Measurements from ENCODE around the gene ROBO1.

Gene ROBO1

GRCh38 chr3:78963771-78964170 lies 804.0 kb downstream of the ROBO1 start:
- DNase-seq: no peak

GRCh38 chr3:78957456-78957855 lies 810.3 kb downstream of the ROBO1 start:
- DNase-seq: no peak

GRCh38 chr3:78951342-78951945 lies 816.4 kb downstream of the ROBO1 start:
- peak; percentile 16 for DNase-seq

GRCh38 chr3:78941587-78941986 lies 826.2 kb downstream of the ROBO1 start:
- peak; percentile 44 for DNase-seq

DNA sequence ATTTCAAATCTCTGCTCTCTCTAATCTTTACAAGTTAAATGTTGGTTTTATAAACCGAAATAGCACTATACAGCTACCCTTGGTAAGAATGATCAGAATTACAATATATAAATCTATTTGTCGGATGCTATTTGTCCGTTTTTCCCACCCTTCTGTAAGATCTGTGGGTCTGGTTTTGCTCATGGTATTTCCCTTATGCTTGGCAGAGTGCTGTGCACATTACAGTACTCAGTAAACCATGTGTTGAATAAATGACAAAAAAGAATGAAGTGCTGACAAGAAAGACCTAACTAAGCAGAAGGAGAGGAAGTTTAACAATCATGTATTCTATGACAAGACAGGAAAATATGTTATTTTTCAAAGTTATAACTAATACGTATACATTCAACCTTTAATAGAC lies 827.2 kb downstream of the ROBO1 start:
- no peak for DNase-seq

GRCh38 chr3:78940128-78940527 lies 827.7 kb downstream of the ROBO1 start:
- DNase-seq: peak; percentile 4

DNA sequence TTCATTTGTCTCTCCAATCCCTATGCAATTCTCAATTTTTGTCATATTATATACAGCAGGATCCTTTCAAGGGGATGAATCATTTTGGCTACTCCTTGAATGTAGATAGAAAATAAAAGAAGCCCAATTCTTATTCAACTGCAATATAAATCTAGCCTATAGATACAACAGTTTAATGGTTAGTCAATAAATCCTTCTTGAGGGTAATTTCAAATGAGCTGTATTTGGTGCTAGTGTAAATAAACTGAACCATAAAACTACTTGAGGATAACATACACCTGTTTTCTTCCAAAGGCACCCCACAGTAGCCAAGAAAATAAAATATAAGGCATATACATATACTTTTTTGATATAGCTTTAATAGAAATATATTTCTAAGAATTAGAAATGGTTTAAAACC lies 830.3 kb downstream of the ROBO1 start:
- DNase-seq: no peak

GRCh38 chr3:78927759-78928158 lies 840.0 kb downstream of the ROBO1 start:
- DNase-seq: no peak

- no peak for DNase-seq
Observed at GRCh38 chr3:78926523-78926922, 841.3 kb downstream of the ROBO1 start.

DNA sequence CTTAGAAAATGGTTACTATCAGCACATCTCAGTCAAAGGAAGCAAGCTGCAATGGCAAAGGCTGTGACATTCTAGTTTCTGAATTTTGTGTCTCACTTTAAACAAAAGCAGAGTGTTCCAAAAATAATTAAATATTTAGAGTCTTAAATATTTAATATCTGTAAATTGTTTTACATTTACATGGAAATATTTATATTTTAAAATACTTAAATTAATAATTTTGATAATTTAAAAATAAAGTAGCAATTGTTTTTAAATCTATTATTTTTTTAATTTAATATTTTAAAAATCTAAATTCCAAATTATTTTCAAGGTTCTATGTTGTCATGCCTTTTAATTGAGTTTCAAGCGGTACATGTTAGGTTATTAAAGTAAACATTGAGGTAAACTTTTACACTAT lies 843.1 kb downstream of the ROBO1 start:
- no peak for DNase-seq

GRCh38 chr3:78919021-78919755 lies 848.6 kb downstream of the ROBO1 start:
- peak; percentile 74 for DNase-seq

DNA sequence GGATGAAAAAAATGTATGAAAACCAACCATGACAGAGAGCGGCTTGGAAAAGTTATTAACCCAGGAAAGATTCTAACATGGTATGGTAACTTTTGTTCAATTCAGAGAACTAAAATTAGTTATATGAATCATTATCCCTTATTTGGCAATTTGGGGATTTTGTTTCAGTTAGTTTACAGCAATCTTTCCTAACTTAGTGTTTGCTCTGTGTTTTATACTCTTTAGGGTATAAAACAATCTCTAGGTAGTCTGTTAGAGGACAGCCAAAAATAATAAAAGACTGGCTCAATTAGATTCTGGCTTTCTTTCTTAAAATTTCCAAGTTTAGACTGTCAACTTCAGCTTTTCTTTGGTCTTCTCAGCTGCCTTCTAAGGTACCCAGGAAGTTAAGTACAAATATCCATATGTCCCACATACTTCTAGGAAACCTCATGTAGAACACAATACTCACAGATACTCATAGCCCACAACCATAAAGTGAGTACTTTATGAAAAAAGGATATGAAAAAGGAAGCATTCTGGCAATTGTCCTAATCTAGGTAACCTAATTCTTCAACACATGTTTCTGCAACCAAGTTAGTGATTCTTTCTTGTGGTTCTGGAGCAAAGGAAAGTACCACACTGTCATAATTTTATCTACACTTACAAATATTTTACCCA lies 849.3 kb downstream of the ROBO1 start:
- DNase-seq: no peak

DNA sequence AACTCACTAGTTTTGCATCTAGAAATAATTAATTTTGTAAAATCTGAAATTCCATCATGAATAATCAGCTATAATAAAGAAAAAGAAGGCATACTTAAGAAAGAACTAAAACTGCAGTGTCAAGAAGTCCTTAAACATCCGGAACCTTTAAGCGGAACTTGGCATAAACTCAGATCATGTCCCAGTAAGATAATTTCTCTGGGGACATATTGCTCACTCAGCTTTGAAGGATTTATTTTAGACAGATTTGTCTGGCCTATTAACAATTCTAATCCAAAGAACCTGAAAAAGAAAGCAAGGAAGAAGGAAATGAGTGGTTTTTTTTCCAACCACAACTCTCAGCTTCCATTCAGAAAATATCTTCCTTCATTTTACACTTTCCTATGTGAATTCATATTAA lies 850.3 kb downstream of the ROBO1 start:
- DNase-seq: no peak

- DNase-seq: peak; percentile 3
Observed at GRCh38 chr3:78913711-78914110, 854.1 kb downstream of the ROBO1 start.

DNA sequence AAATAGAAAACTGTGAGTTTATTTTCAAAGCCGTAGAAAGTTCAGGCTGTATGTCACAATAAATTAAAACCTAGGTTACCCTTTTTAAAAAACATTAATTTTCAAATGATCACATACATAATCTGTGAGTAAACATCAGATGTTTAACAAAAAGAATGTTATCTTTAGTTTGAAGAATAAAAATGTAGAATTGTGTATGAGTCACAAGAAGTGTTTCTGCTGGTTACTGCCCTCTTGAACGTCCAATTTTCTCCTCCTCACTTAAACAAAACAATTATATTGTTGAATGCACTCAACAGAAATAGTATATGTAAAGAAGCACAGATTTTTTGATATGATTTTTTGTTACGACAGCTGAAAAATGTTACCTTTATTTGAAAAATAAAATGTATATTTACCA lies 855.1 kb downstream of the ROBO1 start:
- DNase-seq: peak; percentile 22

DNA sequence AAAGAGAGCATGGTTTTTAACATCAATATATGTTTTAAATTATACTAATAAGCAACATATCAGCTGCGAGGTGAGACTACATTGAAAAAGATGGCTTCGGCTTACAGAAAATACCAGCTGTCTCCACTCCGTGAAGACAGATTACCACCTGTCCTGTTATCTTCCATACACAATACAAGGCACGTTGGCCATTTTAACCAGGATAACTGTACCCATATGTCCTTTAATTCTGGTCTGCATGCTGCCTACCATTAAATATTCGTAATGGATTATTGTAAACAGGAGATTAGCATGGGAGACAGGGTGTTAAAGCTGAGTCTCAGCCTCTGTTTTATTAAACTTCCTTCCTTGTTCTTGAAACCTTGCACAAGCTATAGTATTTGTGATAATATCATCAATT lies 855.5 kb downstream of the ROBO1 start:
- DNase-seq: peak; percentile 52

DNA sequence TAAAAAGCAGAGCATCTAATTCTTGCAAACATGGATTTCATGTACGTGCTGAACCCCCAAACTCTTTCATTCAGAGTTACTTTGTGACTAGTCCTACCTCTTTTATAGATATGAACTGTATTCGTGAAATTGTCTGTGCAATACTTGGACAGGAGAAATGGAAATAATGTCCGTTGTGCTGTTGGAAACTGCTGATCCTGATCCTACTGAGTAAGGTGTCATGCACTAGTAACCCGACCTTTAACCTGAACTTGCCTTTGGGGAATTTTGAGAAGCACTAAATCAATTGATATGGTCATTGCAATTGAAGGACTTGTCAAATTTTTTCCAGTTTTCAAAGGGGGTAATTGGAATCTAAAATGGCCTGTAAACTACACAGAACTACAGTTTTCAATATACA lies 856.4 kb downstream of the ROBO1 start:
- peak; percentile 14 for DNase-seq

GRCh38 chr3:78908236-78908635 lies 859.6 kb downstream of the ROBO1 start:
- DNase-seq: no peak

DNA sequence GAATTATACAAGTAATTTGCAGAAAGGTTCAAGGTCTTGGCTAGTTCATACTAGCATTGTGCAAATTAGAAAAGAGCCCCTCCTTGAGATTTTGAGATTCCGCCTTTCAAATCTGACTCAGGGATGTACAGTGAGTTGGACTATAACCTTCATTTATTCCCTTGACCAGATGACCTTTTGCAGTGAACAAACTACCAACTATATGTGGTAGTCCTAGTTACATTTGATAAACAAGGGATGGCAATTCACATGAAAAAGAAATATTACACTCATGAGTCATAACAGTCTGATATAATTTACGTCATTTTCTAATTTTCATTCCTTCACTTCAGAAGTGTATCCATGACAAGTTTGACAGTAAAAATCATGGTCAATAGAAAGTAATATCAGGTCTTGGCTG lies 860.4 kb downstream of the ROBO1 start:
- peak; percentile 31 for DNase-seq

DNA sequence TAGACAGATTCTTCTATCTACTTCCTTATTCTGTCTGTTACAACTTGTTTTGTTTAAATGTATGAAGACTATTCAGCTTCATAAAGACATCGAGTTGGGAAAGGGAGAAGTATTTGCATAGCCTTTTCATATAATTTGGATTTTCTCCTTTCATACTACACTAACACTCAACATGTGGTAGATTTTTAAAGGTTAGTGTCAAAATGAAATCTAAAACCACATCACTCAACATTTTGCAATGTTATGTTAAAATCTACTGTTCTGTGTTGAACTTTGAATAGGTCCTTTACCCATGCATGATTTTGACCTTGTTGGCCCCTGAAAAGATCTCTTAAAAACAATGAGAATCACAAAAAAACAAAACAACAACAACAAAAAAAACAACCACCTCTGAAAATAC lies 860.9 kb downstream of the ROBO1 start:
- no peak for DNase-seq

DNA sequence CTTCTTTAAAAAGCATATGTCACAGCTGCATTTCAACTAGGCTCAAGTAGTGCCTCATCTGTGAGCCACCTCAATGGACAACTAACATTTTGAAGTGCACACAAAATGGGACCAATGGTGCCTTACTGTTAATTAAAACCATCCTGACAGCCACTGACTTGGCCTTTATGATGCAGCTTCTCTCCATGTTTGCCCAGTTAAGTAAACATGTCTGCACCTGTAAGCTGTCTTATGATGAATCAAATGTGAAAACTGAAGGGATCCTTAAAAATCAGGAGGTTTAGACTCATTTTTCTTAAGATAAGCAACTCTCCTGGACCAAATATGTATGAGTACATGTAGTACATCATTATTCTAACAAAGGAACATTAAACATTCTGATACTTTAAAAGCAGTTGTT lies 861.6 kb downstream of the ROBO1 start:
- peak; percentile 65 for DNase-seq

- DNase-seq: peak; percentile 19
Observed at GRCh38 chr3:78905700-78906099, 862.1 kb downstream of the ROBO1 start.

- no peak for DNase-seq
Observed at GRCh38 chr3:78901544-78901943, 866.3 kb downstream of the ROBO1 start.

- DNase-seq: no peak
Observed at GRCh38 chr3:78900880-78901279, 866.9 kb downstream of the ROBO1 start.

All from DMS53 (cell line).